GM21723 (cell line): Measurements from ENCODE around the gene ESAM.

Experiments used
- ATAC-seq: cut with Tn5 transposase; IDR thresholded peaks from one replicate; pipeline ENCODE4 v1.9.1; 2021; ENCODE audit warnings: mild to moderate bottlenecking, moderate library complexity; ENCODE audit not compliant: unreplicated experiment

ESAM gene, protein sequence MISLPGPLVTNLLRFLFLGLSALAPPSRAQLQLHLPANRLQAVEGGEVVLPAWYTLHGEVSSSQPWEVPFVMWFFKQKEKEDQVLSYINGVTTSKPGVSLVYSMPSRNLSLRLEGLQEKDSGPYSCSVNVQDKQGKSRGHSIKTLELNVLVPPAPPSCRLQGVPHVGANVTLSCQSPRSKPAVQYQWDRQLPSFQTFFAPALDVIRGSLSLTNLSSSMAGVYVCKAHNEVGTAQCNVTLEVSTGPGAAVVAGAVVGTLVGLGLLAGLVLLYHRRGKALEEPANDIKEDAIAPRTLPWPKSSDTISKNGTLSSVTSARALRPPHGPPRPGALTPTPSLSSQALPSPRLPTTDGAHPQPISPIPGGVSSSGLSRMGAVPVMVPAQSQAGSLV

DNA sequence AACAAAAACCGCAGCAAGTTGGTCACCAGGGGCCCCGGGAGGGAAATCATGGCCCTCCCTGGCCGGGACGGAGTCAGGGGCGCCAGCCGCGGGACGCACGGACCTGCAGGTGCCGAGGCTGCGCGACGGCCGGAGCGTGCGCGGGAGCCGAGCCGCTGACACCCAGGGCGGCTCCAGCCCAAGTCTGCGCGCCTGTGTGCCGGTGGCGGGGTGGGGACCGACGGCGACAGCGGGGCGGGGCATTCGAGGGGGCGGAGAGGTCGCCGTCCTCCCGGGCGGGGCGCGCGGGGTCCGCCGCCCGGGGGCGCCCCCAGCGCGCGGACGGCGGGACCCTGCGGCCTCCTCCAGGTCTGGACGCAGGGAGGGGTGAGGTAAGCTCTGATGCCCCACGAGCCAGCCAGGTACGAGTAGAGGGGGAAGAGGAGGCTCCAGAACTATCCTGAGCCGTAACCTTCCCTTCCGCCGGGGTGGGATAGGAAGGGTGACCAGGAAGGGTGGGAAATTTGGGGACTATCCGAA, at the start of gene ESAM:
Gene ESAM, minus strand, starts transcription at position 186 of the 519 bp plus-strand sequence. Its CDS starts 136 bp downstream, at position 50.
- peak; percentile 69 for ATAC-seq

DNA sequence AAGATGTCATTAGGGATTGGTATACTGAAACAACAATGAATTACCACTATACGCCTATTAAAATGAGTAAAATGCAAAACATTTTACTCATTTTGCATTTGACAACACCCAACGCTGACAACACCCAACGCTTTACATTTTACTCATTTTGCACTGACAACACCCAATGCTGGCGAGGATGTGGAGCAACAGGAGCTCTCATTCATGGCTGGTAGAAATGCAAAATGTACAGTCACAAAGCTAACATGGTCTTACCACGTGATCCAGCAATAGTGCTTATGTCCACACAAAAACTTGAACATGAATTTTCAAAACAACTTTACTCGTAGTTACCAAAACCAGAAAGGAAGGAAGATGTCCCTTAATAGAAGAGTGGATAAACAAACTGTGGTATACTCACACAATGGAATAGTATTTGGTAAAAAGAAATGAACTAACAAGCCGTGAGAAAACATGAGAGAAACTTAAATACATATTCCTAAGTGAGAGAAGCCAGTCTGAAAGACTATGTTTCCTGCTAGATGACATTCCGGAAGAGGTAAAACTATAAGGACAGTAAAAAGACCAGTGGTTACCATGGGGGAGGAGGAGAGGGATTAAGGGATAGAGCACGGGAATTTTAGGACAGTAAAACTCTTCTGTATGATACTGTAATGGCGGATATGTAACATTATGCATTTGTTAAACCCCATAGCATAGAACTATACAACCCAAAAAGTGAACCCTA, 49.5 kb upstream of the ESAM start:
- ATAC-seq: no peak

DNA sequence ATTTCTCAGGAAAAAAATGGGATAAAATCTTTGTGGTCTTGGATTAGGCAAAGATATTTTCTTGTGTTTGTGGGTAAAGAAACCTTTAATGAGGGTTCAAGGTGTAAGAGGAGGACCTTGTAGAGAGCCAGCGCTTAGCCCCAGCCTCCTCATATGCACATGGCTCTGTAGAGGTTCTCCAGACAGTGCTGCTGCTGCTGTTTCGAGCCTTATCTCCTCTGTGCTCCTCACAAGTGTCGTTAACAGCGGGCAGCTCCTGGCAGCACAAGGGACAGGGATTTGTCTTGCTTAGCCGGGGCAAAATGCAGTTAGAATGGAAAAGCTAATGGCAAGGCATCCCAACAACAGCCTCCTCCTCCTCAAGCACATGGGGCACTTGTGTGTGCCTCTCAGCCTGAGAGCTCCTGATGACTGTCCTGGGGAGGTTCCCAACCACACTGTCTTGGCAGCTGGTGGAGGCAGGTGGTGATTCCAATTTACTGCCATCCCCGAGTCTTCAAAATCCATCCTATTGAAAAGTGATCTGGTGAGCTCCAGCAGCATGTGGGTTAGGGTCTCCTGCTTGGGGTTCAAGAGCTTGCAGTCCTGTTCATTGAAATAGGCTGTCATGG, 45.7 kb upstream of the ESAM start:
- ATAC-seq: no peak

DNA sequence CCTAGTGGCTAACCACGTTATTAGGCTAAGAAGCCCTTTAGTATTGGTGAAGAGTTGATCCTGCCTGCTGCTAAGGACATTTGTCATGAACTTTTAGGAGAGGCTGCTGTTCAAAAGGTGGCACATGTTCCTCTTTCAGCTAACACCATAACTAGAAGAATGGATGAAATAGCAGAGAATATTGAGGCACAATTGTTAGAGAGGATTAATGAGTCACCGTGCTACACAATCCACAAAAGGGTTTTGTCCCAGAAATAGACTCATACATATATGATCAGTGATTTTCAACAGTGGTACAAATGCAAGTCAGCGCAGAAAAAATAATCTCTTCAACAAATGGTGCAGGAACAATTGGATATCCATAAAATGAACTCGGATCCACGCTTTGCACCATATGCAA, 45.1 kb upstream of the ESAM start:
- no peak for ATAC-seq

DNA sequence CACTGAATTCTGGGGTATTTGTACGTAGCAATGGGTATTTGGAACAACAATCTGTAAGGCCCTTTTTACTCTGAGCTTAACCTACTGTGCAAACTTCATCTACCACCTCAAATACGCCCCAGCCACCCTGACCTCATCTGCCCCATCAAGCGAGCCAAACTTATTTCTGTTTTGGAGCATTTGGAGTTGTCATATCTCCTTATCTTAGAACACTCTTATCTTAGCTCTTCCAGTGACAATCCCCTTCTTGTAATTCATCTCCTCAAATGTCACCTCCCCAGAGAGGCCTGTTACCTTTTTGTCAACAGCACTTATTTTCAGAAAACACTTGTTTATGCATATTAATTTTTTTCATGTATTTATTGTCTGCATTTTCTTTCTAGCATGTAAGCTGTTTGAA, 42.8 kb upstream of the ESAM start:
- no peak for ATAC-seq

DNA sequence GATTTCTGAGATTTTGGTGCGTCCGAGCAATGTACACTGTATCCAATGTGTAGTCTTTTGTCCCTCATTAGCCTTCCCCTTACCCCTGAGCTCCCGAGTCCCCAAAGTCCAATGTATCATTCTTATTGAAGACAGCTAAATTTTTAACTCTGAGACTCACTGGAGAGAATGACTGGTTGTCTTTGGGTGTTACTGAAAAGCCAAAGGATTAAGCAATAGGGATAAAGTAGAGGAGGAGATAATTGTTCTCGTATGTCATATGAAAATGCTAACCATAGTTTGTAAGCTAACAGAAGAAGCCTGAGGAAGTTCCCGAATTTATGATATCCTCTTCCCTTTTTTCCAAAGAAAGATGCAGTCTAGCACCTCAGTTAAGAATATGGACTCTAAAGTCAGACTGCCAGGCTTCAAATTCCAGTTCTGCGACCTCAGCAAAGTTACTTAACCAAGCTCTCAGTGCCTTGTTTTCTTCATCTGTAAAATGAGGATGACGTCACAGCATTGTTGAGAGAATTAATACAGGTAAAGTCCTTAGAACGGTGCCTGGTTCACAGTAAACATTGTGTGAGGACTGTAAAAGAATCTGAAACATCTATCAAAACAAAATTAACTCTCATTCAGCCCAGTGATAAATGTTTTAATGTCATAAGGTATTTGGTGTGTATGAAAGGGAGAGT, 39.7 kb upstream of the ESAM start:
- no peak for ATAC-seq

DNA sequence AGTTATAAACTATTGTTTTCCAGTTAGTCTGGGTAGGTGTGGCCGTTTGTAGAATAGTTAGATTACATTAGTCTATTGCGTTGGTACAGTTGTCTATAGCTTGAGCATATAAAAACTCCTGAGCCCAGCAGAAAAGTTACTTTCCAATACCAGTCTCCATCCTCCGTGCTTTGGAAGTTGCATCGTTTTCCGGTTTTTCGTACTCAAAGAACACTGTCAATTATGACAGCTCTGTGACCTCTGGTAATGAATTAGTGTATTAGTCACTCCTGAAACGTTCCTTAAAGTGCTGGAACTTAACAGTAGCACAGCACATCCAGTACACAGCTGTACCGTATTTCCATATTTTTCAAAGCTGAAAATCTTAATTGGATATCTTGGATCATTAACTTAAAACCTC, 38.9 kb upstream of the ESAM start:
- ATAC-seq: no peak

DNA sequence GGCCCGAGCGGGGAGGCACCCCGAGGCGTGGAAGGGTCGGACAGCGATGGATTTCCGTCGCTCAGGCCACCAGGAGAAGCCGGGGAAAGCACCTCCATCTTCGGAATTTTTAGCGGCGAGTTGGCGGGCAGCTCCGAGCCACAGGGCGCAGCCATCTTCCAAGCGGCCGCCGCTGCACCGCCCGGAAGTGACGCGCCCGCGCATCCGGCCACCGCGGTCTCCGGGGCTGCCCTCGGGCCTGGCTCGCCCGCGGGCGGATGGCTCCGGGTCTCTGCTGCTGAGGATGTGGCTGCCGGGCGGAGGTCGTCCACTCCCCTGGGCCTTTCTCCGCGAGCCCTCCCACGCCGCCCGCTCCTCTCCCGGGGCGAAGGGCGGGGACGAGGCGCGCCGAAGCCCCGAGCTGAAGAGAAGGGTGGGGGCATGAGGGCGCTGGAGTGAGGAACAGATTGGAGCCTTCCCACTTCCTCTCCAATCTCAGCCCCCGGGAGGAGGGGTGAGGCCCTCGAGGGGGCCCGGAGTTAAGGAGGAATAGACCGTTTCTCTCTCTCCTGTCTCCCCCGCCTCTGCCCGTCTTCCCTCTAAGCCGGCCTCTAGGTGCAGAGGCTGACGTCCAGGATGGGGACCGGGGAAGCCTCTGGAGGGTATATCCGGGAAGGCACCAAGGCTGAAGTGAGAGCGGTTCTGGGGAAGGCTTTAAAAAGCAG, 38.3 kb upstream of the ESAM start, which contains the start of gene MSANTD2:
Gene MSANTD2, minus strand, starts transcription at position 181 of the 704 bp plus-strand sequence. Its CDS starts 26 bp downstream, at position 155.
- ATAC-seq: peak; percentile 90

DNA sequence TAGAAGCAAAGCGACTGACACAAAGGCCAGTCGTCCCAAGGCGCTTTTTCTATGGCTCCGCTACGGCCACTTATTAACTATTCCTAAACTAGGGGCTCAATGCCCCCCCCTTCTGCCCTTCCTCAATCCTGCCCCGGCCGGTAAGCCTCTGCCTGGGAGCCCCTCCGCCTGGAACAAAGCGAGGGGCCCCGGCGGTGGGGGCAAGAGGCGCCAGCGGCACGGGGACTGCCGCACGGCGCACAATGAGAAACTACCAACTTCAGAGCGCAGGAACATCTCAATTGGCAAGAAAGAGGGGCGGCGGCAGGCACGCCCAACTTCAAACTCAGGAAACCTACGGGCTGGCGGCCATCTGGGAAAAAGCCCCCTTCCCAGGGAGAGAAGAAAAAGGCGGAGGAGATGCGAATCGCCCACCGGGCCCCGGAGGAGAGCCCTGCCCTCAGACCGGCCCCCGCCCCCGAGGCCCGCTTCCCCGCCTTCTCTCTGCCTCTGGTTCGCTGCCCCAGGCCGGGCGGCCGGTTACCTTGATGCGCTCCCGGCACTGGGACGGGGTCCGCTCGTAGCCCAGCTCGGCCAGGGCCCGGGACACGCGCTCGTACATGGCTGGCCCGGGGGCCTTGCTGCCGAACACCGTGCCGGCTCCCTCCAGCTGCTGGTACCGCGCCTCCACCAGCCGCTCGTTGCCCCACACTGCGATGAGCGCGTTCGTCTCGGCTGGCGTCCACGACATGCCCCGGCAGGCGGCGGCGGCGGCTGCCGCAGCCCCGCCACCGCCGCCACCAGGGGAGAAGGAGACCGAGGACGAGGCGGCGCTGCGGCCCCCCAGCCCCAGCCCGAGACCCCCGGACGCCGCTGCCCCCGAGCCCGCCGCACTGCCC, 37.5 kb upstream of the ESAM start:
- ATAC-seq: peak; percentile 48

DNA sequence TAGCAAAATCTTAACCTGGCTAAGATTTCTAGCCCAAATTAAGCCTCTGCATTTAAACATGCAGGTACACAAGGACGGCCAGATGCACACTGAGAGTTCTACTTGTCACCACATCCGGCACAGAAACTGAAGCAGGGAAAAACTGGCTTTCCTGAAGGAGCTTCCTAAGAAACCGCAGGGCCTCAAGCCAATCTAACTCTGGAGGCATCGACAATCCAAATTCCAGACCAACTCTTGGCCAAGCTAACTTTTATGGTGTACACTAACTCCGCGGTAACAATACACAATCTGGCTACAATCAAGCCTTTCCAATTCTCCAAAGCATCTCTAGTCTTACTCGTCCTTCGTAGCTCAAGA, 36.9 kb upstream of the ESAM start:
- peak; percentile 27 for ATAC-seq

DNA sequence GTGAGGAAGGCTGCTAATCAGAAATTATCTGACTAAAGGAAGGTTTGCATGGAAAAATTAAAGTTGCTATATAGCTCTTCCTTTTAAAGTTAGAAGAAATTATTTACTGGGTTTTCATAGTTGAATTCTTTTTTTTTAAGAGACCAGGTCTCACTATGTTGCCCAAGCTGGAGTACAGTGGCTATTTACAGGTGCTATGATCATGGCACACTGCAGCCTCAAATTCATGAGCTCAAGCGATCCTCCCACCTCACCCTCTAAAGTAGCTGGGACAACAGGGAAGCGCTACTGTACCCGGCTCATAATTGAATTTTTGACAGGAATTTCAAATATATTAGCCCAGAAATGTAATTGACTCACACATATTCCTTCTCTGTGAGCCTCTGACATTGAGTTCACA, 34.2 kb upstream of the ESAM start:
- no peak for ATAC-seq

DNA sequence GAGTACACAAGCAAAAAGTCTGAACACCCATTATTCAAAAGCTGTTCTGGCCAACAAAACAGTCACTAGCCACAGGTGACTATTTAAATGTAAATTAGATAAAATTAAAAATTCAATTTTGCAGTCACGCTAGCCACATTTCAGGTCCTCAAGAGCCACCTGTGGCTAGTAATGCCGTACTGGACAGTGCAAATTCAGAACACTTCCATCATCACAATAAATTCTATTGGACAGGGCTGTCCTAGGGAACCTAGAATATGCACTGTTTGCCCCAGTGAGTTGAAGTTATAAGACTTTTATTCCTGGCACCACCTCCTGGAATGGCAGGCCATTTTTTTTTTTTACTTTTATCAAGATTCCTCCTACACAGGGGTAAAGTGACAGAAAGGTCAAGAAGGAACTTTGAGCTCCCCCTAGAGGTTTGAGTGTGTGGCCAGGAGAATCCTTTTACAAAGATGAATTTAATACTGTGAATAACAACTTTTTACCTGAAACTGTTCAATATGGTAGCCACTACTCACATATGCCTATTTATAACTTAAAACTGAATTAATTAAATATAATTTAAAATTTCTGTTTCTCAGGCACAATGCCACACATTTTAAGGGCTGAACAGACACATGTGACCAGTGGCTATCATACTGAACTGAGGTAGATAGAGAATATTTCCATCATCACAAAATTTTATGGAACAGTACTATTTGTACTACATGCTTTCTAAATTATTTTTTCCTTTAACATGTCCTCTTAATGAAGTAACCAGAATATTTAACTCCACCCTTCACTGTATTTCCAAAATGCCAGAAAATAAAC, 31.6 kb upstream of the ESAM start:
- ATAC-seq: peak; percentile 55

DNA sequence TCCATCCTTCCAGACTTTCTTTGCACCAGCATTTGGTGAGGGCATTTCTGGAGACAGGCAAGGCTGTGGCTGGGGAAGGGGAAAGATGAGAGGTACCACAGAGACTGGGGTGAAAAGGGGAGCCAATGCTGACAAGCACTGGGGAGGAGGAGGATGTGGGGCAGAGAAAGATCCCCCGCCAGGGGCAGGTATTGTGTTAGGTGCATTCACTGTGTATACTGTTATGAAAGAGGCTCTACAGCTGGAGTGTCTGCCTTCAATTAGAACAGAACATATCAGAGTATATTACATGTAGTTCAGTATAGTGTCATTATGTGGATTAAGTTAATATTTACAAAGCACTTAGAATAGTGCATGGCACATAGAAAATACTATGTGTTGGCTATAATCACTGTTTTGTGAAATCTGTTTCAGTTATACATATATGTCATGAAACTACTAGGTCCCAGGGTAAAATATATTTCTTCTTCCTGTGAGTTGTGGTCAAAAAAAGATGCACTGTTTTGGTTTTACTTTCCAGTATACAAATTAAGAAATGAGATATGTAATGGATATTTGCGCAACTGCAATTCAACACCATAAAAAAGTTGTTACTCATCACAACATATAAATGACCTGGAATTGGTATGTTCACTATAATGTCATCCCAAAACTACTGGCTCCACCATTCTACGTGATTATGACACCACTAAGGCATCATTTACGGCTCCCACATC, 29.7 kb upstream of the ESAM start:
- peak; percentile 87 for ATAC-seq

DNA sequence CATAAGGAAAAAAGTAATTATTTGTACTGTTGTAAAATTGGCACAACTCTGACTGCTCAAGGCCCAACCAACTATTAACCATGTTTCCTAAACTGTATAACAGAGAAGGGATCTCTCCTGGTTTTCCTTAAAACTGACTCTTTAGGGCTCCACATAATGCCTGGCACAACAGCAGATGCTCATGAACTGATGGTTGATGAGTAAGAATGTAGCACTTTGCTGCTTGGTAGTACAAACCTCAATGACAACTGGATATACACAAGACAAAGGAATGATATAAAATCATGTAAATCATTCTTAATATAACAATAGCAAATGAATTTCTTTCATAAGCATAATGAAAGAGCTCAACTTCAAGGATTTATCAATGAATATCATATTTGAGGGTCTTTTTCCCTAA, 26.4 kb upstream of the ESAM start:
- no peak for ATAC-seq

DNA sequence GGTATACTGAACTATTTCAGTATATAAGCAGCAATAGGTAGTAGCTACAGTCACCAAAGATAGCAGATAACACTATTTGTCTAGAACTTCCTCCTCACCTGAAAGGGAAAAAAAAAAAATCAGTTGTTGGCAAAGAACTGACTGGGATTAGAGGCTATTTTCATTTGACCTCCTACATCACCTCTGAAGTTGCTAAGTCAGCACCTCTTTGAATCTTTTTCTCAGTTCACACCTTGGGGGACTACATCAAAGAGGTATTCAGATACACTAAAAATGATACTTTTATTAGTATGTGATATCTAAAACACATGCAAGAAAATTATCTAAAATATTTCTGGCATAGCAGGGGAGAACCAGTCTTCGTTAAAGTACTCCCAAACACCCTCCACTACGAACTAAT, 22.0 kb upstream of the ESAM start:
- no peak for ATAC-seq

DNA sequence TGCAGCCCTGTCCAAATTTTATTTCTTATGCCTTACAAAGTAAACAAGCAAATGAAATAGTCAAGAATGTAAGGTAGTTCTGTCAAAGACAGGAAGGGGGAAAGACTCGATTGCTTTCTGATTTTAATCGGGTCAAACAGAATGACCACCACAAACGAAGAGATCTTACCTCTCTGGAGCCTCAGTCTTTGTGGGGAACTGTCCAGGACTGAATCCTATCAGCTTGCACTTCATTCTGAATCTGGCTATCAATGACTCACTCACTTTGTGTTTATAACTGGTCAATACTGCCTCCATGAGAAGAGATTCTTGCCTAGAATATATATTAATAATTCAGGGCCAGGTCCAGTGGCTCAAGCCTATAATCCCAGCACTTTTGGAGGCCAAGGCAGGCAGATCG, 20.9 kb upstream of the ESAM start:
- ATAC-seq: no peak

DNA sequence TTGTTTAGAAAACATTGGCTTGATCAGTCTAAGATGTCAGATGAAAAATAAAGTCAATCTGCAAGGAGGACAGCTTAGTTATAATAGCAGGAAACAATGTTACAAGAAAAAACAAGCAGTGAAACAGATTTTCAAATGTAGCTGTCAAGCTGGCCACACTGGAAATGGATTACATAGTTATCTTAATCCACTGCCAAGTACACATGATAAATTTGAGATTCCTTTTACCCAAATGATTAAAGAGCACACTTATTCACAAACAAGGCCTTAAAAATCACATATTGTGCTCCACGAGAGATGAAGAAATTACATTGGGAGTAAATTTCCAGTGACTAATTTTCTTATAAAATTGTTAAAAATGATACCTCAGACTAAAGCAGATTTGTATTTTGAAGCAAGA, 17.5 kb upstream of the ESAM start:
- ATAC-seq: no peak

DNA sequence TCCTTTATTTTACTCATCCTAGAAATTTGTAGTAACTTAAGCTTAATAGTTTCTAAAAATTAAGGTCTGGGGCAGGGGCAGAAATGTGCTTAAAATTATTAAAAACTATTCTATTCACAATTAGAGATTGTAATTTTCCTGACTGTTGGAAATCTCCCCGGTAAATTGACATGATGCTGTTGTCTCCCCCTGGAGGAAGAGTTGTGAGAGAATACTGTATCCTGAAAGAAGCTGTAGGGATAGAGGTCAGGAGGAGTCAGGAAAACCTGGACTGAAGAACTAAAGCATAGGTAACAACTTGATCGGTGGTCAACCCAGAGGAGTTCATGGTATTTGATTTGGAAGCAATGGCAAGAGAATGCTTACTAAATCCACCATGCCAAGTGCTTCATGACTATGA, 16.2 kb upstream of the ESAM start:
- no peak for ATAC-seq
